CD4-positive, alpha-beta T cell treated with Interleukin-21 for 1 hour (primary cell): Measurements from ENCODE around the gene EMD.

Experiments
- DNase-seq: peaks from one replicate; pipeline ENCODE4 v3.0.0-alpha.2; 2020

Gene EMD

GRCh38 chrX:154355776-154356140, 23.3 kb upstream of the EMD start:
- no peak for DNase-seq

- no peak for DNase-seq
These were observed 22.5 kb upstream of the EMD start for GRCh38 chrX:154356596-154356995.

GRCh38 chrX:154357205-154357604, 21.9 kb upstream of the EMD start:
- DNase-seq = no peak

GRCh38 chrX:154358011-154358410, 21.1 kb upstream of the EMD start:
- DNase-seq = no peak

- DNase-seq = no peak
These were observed 20.3 kb upstream of the EMD start for GRCh38 chrX:154358829-154359228.

- no peak for DNase-seq
These were observed 19.5 kb upstream of the EMD start for GRCh38 chrX:154359362-154360154.

- DNase-seq = no peak
These were observed 18.9 kb upstream of the EMD start for GRCh38 chrX:154360155-154360713.

GRCh38 chrX:154362085-154362742, 16.9 kb upstream of the EMD start:
- DNase-seq = no peak

- no peak for DNase-seq
These were observed 15.2 kb upstream of the EMD start for GRCh38 chrX:154363706-154364439.

- no peak for DNase-seq
These were observed 14.0 kb upstream of the EMD start for GRCh38 chrX:154365052-154365600.

- no peak for DNase-seq
These were observed 13.0 kb upstream of the EMD start for GRCh38 chrX:154365997-154366665.

GRCh38 chrX:154366666-154367055, 12.4 kb upstream of the EMD start:
- DNase-seq = no peak

- no peak for DNase-seq
These were observed 11.4 kb upstream of the EMD start for GRCh38 chrX:154367474-154368308.

- DNase-seq = peak; percentile 95
These were observed 10.3 kb upstream of the EMD start for GRCh38 chrX:154368630-154369448.

- DNase-seq = peak; percentile 77
These were observed 9.4 kb upstream of the EMD start for GRCh38 chrX:154369449-154370299.

- DNase-seq = no peak
These were observed 8.6 kb upstream of the EMD start for GRCh38 chrX:154370300-154371016.

GRCh38 chrX:154371017-154371788, 7.9 kb upstream of the EMD start:
- DNase-seq = peak; percentile 94

- no peak for DNase-seq
These were observed 7.2 kb upstream of the EMD start for GRCh38 chrX:154371789-154372300.
